Left renal pelvis (tissue), 4 donors: Measurements from ENCODE around the gene MAP3K3. TPM values are rescaled to one million over a fixed set of nuclear protein-coding genes. Genes with fewer than 3 reads are reported as not detected.

Experiments
- DNase-seq, 4 donors: peaks; one replicate each; pipeline ENCODE4 v3.0.0-alpha.2; 2013; ENCODE audit warnings: low read depth in 4 of 4, low spot score in 3 of 4
- polyA plus RNA-seq, 4 donors: library from polyadenylated mRNA; unstranded; fragments of 120-200 nt; gene quantifications; one replicate each; pipeline ENCODE4 v1.2.1, GENCODE V29; 2013; ENCODE audit not compliant: insufficient read length in 4 of 4

MAP3K3 gene
- polyA plus RNA-seq, 4 donors = 27.5 to 40.8 (median 30.4) TPM

DNA sequence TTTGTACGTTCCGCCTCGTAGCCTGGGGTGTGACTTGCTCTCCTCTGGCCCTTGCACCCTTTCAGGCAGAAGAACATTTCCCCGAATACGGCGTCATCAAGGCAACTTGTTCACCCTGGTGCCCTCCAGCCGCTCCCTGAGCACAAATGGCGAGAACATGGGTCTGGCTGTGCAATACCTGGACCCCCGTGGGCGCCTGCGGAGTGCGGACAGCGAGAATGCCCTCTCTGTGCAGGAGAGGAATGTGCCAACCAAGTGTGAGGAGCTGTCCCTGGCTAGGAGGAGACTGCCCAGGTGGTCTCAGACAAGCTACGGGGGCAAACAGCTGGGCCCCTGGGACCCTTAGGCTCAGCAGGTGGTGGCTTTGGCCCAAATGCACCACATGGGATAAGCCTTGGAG, 67.3 kb downstream of the MAP3K3 start:
- DNase-seq = no peak

DNA sequence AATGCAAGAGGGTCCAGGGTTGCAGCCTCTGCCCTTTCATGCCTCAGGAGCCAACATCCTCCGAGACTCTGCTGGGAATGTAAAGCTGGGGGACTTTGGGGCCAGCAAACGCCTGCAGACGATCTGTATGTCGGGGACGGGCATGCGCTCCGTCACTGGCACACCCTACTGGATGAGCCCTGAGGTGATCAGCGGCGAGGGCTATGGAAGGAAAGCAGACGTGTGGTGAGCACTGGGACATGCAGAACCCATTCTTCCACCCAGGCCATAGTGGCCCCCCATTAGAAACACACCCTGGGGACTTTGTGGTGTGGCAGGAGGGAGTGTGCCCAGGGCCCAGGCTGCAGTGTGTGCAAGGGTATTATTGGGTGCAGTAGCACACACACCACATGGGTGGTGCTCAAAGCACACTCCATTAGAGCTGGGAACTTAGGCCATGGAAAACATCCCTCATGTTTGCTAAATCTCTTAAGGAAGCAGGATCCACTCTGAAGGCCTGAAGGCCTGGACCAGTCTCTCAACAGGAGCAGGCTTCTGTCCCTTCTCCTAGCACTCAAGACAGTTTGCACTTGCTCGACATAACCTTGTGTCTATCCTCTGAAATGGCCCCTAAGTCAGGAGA, 70.1 kb downstream of the MAP3K3 start:
- DNase-seq = no peak

DNA sequence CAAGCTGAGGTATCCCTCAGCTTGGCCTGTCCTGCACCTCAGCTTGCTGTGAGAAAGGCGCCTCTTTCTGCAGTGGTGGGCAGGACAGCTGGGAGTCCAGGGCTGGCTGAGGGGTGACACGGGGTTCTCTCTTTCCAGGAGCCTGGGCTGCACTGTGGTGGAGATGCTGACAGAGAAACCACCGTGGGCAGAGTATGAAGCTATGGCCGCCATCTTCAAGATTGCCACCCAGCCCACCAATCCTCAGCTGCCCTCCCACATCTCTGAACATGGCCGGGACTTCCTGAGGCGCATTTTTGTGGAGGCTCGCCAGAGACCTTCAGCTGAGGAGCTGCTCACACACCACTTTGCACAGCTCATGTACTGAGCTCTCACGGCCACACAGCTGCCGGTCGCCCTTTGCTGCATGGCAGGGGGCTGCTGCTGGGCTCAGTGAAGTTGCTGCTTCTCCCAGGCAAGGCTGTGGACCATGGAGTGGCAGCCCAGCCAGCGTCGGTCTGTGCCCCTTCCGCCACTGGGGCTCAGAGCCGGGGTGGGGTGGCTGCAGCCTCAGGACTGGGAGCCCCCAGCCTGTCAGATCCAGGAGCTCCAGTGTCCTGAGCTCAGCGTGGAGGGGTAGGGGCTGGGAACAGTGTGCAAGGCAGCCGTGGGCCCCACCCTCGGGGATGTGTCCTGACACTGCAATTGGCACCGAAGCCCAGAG, 71.3 kb downstream of the MAP3K3 start:
- DNase-seq = no peak

DNA sequence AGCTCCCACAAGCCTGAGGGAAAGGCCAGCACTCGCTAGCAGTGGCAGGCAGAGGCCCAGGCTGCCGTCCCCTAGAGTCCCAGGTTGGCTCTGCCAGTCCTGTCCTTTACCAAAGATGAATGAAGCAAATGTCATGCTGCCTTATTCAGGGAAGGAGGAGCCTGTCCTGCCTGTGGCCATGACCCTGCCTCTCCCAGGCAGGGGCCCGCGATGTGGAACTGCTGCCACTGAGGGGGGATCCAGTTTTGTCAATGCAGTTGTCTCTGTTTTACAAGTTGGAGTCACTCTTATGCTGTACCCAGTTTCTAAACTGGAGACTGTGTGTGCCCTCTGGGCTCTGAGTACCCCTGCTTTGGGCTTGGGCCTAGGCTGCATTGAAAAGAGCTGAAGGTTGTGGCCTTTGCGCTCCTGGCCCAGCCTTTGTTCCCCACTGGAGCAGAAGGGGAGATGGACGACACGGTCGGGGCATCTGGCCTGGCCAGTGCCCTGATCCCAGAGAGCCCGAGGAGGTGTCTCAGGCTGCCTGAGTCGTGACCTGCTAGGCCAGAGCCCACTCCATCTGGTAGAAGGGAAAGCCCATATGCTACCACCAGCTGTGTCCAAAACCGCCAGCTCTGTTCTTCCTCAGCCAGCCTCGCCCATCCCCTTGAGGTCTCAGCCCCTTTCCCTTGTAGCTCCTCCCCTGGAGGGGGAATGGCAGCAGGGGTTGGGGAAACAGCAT, 72.2 kb downstream of the MAP3K3 start:
- DNase-seq = no peak

DNA sequence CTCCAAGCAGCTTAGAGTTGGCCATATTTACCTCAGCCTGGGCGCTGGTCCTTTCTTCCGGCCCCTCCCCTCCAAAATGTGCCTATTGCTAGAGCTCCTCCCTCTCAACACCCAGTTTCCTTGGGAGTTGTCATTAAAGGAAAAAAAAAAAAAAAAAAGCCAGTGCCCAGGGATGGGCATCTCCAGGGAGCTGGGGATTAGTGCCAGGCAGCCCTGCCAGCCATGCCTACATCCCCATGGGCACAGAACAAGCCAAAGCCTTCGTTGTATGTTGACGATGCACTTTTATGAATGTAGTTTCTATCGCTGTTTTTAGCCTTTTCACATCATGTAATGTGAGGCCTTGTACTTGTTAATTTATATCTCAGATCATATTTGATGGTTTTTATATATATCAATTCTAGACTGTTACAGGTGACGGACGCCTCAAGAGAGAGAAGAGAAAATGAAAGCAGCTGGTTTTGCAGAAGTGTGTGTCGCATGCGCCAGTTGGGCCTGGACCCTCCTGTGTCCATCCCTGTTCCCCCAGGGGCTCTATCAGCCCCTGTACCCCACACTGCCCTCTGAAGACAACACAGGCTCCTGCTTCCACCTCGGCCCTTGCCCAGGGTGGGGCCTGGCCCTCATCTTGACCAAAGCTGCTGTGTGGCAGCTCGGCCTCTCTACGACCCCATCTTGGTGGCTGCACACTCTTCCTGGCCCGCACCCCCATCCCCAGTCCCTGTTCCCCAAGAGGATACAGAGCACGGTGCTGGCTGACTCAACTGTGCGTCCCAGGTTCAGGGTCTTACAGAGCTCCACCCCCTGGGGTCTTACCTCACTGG, 72.9 kb downstream of the MAP3K3 start:
- no peak for DNase-seq

DNA sequence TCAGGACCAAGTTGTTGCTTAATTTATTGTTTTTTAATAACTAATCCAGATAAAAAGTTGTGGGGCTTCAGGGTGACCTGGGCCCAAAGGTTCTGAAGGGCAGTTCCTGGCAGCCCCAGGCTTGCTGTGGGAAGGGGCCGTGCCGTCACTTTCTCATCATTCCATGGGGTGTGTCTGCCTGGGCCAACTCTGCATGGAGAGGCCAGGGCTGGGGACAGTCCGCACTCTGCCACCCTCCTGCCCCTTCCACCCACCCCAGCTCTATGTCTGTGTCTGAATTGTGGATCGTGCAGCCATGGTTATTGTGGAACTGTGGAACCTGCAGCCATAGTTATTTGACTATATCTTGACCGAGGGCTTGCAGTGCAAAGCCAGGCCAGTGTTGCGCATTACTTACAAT, 73.7 kb downstream of the MAP3K3 start:
- DNase-seq = no peak

DNA sequence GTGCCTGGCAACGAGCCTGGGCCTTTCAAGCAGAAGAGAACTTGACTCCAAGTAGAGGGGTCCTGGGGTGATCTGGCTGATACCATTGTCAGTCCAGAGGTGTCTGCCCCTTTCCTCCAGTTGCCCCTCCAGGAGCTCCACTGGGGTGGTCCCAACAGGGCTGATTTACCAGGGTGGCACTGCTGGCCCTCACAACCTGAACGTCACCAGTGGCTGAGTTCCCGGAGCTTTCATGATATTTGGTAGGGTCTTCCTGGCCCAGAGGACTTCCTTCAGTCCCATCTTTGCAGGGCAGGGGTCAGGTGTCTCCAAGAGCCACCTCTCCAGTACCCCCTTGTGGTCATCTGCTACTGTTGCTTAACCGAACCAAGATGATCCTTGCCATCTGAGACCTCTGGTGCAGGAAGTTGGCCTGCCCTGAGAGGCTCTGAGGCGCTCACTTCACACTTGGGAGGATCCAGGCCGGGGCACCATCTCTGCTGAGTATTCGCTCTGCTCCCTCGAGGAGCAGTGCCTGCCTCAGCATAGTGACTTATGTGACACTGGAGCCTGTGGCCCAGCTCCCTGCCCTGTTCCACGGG, 74.3 kb downstream of the MAP3K3 start:
- no peak for DNase-seq

DNA sequence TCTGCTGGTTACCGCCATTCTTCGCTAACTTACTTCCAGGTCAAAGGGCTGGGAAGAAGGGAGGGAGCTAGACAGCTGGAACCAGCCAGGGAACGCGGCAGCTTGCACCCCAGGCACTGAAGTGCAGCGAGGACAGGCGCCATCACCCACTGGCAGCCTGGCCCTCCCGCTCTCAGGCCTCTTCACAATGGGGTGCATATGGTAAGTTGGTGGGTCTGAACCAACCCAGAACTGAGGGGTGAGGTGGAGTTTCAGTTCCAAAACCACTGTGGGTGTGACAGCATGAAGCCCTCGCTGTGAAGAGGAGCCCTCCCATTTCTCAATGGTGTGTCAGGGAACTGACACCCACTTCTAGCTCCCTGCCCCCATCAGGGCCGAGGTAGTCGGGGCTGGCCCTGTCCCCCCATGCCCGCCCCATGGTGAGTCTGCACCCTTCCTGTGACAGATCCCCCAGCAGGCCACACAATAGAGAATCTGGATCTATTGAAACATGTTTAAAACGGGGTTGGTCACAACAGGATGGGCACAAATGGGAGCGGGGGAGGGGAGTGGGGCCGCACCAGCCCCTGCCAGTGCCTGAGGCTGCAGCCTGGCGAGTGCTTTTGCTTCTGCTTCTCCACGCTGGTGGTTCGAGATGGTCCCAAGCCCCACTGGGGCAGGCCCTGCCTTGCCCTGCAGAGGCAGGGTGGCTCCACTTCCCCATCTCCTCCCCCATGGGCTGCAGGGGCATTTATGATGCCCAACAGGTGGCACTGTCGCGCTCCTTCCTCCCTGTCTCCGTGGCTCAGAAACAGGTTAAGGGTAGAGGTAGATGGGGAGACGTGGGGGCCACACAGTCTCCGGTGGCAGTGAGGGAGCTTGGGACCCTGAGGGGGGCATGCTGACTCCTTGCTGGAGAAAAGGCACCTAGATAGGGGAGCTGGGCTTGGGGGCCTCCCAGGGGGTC, 75.4 kb downstream of the MAP3K3 start:
- DNase-seq = no peak

DNA sequence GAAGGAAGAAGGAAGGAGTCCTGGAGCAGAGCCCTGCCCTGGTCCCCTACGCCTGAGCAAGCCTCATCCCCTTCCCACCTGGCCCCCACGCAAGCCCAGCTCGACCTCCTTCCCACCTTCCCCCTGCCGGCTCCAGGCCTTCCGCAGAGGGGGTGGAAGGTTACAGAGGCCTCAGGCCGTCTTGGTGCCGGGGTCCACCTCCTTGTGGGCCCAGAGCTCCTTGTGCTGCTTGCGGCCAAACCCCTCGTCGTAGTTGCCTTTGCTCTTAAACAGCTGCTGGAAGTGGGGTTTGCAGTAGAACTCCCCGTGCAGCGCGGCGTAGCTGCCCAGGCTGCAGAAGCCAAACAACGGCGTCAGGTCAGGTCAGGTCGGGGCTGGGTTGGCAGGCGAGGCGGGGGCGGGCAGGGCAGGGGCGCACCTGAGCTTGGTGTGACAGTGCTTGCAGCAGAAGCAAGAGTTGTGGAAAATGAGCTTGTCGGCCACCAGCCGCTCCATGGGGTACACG, 76.2 kb downstream of the MAP3K3 start:
- no peak for DNase-seq

DNA sequence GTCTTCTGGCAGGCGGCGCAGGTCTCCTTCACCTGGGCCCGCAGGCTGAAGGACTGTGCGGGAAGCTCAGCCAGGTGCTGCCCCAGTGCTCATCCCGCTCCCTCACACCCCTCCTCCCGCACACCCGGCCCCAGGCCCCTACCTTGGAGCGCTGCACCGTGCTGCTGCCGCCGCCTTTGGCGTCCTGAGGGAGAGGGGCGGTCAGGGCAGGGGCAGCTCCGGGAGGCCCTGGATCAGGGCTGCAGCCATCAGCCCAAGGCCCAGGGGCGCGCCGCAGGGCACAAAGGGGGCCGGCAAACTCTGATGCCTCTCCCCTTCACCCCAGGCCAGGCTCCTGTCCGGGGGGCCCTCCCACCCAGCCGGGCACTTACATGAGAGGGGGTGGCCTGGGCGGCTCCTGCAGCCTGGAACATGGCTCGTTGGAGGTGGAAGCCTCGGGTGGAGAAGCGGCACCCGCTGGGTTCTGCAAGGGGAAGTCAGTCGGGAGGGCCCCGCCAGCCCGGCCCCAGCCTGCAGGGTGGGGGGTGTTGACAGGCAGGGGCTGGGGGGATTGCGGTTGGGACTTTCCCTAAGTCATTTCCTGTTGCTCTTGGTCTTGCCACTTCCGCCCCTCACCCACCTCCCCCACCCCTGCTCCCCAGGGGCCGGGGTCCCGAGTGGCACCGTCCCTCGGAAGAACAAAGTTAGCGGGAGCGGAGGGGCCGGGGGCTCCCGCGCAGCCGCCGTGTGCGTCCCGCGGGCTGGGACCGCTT, 76.8 kb downstream of the MAP3K3 start:
- no peak for DNase-seq

DNA sequence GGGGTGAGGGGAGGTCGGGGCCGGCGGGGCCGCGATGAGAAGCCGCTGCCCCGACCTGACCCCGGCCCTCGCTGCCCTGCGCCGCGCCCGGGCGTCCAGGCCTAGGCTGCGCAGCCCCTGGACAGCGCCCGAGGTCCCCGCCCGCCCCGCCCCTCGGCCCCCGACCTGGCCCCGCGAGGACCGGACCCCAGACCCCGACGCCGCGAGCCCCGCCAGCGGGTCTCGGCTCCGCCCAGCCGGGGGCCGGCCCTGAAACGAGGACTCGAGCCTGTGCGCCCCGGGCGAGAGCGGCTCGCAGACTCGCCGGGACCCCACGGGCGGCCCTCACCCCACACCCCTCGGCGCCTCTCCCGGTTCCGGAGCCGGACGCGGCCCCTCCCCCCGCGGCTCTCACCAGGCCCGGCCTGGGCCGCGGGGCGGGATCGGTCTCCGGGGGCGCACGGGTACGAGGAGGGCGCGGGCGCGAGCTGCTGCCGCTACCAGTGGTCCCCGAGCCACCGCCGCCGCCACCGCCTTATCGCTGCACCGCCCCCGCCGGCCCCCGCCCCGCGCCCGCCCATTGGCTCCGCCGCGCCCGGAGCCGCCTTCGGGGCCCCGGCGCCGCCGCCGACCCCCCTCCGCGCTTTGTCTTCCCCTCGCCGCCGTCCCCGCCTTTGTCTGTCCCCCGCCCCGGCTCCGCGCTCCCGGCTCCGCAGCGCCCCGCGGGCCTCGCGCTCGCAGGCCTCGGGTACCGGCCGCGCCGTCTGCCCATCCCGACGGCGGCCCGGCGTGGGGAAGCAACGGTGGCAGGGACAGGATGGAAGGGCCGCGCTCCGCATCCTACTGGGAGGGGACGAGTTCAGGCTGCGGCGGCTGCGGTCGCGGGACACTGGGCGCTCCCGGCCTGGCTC, 77.7 kb downstream of the MAP3K3 start, which contains the start of gene LIMD2:
LIMD2 (minus strand) TSS at position 488 of the 890 bp plus-strand sequence. CDS start 827 bp downstream, outside the sequence.
- no peak for DNase-seq

DNA sequence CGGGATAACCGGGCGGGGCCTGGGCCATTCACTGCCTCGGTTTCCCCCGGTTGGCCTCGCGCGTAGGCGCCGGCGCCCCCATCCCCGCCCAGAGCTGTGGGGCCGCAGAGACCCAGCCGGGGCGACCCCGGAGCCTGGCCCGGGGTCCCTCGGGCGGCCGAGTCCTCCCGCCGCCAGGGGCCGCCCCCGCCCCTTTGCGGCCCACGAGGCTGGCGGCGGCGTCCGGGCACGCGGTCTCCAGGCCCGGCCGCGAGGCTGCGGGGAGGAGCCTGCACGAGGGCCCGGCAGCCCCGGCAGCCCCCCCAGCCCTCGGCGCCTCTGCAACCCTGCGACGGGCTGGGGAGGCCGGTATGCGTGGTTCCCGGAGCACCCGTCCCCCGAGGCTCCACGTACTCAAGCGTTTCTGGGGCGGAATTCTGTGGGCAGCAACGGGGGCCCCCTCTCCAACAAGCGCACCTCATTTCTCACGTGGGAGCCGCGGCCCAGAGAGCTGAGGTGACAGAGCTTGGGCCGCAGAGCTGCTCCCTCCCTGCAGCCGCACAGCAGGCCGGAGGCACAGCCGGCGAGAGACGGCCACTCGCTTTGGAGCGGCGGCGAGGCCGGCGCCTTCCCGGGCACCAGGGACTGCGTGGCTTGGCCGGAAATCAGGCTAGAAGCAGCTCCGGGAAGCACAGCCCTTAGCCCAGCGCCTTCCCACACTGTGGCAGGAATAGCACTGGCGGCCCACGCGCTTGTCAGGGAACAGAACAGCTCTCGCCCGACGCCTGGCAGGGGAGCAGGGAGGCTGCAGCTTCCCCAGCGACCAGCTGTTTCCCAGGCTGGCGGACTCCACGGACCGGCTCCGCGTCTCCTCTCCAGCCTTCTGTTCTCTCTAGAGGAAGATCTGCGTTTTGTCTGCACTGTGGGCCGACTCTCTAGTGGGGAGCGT, 78.6 kb downstream of the MAP3K3 start:
- no peak for DNase-seq

DNA sequence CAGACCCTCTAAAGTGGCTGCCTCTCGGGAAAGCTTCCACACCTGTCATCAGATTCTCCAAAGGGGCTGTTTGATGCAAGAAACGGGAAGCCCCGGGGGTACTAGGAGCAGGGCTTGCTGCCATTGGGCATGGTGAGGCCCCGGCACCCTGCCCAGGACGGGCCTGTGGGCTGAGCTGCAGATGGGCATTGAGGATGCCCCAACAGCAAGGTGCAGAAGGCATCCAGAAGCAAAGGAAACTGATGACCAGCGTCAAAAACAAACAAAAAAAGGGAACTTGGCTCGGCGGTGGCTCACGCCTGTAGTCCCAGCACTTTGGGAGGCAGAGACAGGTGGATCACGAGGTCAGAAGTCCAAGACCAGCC, 79.2 kb downstream of the MAP3K3 start:
- DNase-seq = no peak

DNA sequence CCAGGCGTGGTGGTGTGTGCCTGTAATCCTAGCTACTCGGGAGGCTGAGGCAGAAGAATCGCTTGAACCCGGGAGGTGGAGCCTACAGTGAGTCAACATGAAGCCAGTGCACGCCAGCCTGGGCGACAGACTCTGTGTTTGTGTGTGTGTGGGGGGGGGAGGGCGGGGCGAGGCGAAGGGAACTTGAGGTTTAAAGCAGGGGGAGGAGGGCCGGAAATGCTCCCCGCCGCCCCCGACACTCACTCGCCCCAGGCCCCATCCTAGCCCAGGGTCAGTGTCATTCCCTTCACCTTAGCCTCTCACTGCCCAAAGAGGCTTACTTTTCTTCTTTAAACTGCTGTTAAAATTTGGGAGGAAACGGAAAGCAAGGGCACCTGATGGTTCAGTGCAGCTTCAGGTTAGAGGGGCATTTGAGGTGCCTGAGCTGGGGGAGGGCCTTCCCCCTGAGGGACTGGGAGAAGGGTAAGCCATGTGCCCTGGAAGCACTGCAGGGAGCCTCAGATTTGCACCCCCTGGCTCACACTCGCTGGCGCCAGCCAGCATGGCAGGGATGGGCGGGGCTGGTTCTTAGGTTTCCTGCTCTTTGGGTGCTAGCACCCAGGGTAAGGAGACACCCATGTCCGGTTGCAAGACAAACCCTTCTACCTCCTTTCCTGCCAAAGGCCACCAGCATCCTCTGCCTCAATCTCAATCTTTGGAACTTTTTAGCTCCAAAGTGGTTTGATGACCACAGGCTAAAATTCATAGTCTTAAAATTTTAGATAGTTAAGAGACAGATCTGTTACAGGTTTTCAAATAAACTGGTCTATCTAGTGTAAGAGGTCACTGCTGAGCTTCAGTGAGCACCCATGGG, 79.9 kb downstream of the MAP3K3 start:
- no peak for DNase-seq

DNA sequence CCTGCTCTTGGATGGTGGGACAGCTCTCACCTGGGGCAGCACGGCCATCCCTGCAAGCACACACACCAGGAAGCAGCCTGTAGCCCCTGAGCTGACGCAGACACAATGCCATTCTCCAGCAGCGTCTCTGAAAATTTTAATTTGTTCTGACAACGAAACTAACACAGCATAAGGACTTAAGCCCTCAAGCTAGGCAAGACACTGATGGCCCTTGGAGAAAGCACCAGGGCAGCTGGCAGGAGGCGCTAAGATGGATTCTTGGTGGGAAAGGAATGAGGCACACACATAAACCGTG, 80.5 kb downstream of the MAP3K3 start:
- no peak for DNase-seq

DNA sequence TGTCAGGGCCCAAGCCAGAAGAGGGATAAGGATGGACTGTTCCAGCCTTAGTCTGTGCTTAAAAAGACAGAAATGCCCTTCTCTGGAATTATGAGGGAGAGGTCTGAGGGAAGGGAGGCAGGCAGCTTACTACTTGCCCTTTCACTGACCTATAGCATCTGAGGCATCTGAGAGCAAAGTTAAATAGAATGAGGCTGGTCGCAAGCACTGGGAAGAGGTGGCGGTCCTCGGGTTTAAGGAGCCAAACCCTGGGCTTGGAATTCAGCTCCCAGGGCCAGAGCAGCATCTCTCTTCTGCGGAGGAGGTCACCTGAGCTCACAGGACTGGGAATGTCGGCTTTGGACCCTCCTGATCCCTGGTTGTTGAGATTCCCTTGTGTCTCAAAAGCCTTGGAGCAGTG, 80.8 kb downstream of the MAP3K3 start:
- DNase-seq = no peak
